ENCODE results near the gene AGFG2. TPM values are rescaled to one million over a fixed set of nuclear protein-coding genes. Genes with fewer than 3 reads are reported as not detected.

The AGFG2 gene
- total RNA-seq, 1 donor from 2014 or later = 4.0 TPM

DNA sequence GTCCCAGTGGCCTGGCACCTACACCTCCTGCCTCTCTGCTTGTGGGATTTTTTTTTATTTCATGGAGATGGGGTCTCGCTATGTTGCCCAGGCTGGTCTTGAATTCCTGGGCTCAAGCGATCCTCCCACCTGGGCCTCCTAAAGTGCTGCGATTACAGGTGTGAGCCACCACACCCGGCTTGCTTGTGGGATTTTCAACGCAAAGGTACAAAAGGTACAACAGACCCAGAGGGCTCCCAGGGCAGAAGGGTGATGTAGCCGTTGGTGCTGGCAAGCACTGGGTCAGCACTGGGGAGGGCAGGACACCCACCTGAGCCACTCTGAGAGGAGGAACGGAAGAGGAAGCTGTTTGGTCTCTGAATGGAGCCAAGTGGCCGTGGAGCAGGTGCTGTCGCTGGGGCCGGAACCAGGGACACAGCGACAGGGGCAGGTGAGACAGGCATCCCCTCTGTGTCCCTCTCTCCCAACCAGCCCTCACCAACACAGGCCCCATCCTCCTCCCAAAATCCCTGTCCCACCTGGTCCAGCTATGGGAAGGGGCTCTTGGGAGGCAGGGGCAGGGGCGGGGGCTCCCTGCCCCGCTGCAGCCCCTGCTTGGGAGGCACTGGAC is 37.5 kb downstream of the AGFG2 start:
- DNase-seq (ENCODE audit: low read depth) = no peak
- peaks cover 4% of the 10 kb centered on the region for H3K36me3 ChIP-seq (ENCODE audit: control insufficient read depth, insufficient read depth, low read length)

DNA sequence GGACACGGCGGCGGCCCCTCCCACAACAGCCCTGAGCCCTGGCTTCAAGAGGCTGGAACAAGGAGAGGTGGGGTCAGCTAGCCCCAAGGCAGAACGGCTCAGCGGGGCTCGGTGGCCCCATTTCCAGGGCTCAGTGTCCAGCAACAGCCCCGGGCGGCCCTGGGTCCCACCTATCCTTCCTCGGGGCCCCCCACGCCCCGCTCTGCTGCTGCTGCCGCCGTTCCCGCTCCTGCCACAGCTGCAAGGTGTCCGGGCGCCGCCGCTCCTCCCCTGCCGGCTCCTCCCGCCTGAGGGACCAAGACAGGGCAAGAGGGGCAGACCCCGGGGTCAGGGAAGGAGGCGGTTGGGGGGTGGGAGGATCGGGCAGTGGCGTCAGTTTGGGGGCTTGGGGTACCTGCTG is 38.1 kb downstream of the AGFG2 start:
- TF ChIP-seq, protein P1, sequence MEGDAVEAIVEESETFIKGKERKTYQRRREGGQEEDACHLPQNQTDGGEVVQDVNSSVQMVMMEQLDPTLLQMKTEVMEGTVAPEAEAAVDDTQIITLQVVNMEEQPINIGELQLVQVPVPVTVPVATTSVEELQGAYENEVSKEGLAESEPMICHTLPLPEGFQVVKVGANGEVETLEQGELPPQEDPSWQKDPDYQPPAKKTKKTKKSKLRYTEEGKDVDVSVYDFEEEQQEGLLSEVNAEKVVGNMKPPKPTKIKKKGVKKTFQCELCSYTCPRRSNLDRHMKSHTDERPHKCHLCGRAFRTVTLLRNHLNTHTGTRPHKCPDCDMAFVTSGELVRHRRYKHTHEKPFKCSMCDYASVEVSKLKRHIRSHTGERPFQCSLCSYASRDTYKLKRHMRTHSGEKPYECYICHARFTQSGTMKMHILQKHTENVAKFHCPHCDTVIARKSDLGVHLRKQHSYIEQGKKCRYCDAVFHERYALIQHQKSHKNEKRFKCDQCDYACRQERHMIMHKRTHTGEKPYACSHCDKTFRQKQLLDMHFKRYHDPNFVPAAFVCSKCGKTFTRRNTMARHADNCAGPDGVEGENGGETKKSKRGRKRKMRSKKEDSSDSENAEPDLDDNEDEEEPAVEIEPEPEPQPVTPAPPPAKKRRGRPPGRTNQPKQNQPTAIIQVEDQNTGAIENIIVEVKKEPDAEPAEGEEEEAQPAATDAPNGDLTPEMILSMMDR (IDR thresholded peaks at IDR 0.05; ENCODE audit: insufficient read depth, low read length, poor library complexity, severe bottlenecking) = no peak
- no peak for DNase-seq (ENCODE audit: low read depth)
- Histone ChIP-seq H3K4me3 (ENCODE audit: low read depth, low read length) (no peak overlapping the region), H3K36me3 (ENCODE audit: control insufficient read depth, insufficient read depth, low read length) (peaks cover 4% of the 10 kb centered on the region), H3K27me3 (ENCODE audit: control insufficient read depth, insufficient read depth, low read length) (no peaks in the 10 kb centered on the region)

More for the DNA sequence above, 37.5 kb downstream of the AGFG2 start:
- no peak overlapping the region for H3K4me3 ChIP-seq (ENCODE audit: low read depth, low read length)
- H3K27me3 ChIP-seq (ENCODE audit: control insufficient read depth, insufficient read depth, low read length) = no peaks in the 10 kb centered on the region
- TF ChIP-seq, protein P1 (IDR thresholded peaks at IDR 0.05; ENCODE audit: insufficient read depth, low read length, poor library complexity, severe bottlenecking) = no peak

DNA sequence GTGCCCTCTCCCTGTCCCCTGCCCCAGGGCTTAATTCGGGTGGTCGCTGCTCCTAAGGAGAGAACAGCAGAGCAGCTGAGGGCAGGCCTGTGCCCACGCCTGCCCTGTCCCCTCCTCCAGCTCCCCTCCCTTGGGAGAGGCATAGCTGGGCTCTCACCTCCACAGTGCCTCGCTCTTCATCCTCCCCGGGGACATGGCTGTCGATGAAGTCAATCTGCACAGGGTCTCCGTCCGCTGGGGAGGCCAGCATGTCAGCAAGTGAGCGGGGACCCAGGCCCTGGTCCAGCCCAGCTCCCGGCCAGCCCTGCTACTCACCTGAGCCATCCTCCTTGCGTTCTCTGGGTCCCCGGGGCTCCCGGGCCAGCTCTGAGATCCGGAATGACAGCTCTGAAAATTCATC is 38.5 kb downstream of the AGFG2 start:
- TF ChIP-seq, protein P1 (IDR thresholded peaks at IDR 0.05; ENCODE audit: insufficient read depth, low read length, poor library complexity, severe bottlenecking) = no peak
- peaks cover 4% of the 10 kb centered on the region for H3K36me3 ChIP-seq (ENCODE audit: control insufficient read depth, insufficient read depth, low read length)
- H3K27me3 ChIP-seq (ENCODE audit: control insufficient read depth, insufficient read depth, low read length) = no peaks in the 10 kb centered on the region
- no peak for DNase-seq (ENCODE audit: low read depth)
- H3K4me3 ChIP-seq (ENCODE audit: low read depth, low read length) = no peak overlapping the region

DNA sequence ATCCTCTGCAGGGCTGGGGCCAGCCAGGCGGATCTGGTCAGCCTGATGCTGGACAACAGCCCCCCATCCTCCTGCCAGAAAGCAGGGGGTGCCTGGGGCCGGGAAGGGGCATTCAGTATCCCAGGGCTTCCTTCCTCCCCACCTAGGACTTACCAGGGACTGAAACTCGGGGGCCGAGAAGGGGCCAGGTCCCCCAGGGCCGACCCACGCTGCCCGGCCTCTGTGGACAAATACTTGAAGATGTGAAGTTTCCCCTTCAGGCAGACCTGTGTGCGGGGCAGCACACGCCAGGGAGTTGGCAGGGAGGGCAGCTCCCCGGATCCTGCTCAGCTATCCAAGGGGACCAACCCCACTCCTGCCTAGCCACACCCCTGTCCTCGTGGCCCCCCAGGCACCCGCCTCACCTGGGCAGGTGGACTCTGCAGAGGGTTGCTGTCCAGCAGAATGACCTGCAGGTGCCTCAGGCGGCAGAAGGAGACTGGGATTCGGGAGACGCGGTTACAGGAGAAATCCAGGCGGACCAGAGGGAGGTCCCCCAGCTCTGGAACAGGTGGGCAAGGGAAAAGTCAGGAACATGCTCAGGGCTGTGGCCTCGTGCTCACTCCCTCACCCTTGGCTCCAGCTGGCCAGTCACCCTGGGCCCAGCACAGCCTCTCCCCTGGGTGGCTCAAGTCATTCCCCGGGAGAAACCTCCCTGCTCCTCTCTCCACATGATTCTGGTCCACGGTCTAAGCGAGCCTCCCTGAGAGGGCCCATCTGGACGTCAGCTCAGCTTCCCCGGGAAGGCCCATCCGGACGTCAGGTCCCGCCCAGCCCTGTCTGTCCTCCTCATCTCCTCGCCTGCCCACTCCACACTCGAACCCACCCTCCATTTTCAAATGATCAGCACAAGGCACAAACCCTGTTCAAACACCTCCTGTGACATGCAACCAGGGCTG is 39.5 kb downstream of the AGFG2 start:
- H3K36me3 ChIP-seq (ENCODE audit: control insufficient read depth, insufficient read depth, low read length) = peaks cover 4% of the 10 kb centered on the region

DNA sequence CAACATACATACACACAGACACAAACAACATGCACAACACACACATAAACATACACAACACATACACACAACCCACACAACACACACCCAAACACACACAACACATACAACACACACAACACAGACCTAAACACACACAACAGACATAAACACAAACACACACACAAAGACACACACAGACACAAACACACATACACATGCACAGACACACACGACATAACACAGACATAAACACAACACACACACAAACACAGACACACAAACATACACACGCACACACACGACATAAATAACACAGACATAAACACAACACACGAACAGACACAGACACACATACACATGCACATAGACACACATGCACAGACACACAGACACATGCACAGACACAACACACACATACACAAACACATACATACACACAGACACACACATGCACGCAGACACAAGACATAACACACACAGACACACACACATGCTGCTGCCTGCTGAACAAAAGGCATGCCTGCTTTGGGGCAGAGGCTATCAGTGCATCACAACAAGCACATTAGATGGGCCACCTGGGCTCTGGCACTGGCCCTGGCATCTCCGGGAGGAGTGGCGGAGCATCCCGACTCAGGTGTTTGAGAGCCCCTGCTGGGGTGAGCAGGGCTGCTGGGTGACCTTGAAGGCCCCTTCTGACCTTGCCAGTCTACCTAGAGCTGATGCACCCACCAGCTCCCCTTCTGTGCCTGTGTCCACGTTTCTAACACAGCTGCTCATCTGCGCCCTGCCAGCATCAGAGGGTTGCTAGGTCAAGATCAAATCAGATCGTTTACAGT is 41.7 kb downstream of the AGFG2 start:
- DNase-seq (ENCODE audit: low read depth) = no peak
- Histone ChIP-seq H3K27me3 (ENCODE audit: control insufficient read depth, insufficient read depth, low read length) (no peaks in the 10 kb centered on the region), H3K36me3 (ENCODE audit: control insufficient read depth, insufficient read depth, low read length) (peaks cover 4% of the 10 kb centered on the region), H3K4me3 (ENCODE audit: low read depth, low read length) (no peak overlapping the region)
- TF ChIP-seq, protein P1 (IDR thresholded peaks at IDR 0.05; ENCODE audit: insufficient read depth, low read length, poor library complexity, severe bottlenecking) = no peak

More for the DNA sequence above, 39.5 kb downstream of the AGFG2 start:
- Histone ChIP-seq H3K27me3 (ENCODE audit: control insufficient read depth, insufficient read depth, low read length) (no peaks in the 10 kb centered on the region), H3K4me3 (ENCODE audit: low read depth, low read length) (no peak overlapping the region)
- TF ChIP-seq, protein P1 (IDR thresholded peaks at IDR 0.05; ENCODE audit: insufficient read depth, low read length, poor library complexity, severe bottlenecking) = no peak
- DNase-seq (ENCODE audit: low read depth) = no peak
